AG08396 (cell line): ENCODE results near the gene CCT8.
"Not testable (repeated sequence)": the region's sequence is repeated elsewhere in the genome, so short reads cannot be mapped to it uniquely, and the experiment has no call there.

ENCODE experiments used
- DNase-seq: peaks from one replicate; pipeline ENCODE4 v3.0.0; 2012; ENCODE audit warnings: low spot score, mixed read lengths

The CCT8 gene

GRCh38 chr21:29022166-29022565, 51.3 kb downstream of the CCT8 start:
- no peak for DNase-seq

- DNase-seq = peak; percentile 23
Observed at GRCh38 chr21:29018540-29018939, 54.9 kb downstream of the CCT8 start.

- no peak for DNase-seq
Observed at GRCh38 chr21:29017639-29018237, 55.7 kb downstream of the CCT8 start.

GRCh38 chr21:29011236-29011635, 62.2 kb downstream of the CCT8 start:
- DNase-seq = not testable (repeated sequence)

- DNase-seq = no peak
Observed at GRCh38 chr21:29008367-29008766, 65.1 kb downstream of the CCT8 start.

- peak; percentile 22 for DNase-seq
Observed at GRCh38 chr21:29007810-29008209, 65.6 kb downstream of the CCT8 start.

GRCh38 chr21:29007135-29007534, 66.3 kb downstream of the CCT8 start:
- DNase-seq = no peak
